ENCODE results near the gene LY9.

- no peak for TF ChIP-seq CTCF (IDR thresholded peaks at IDR 0.05; ENCODE audit: low read depth, low read length, poor library complexity, severe bottlenecking)
- no peak for TF ChIP-seq EZH2phosphoT487 (IDR thresholded peaks at IDR 0.05; ENCODE audit: borderline replicate concordance, low read length)
Measured at GRCh38 chr1:160780398-160780755, 15.6 kb upstream of the LY9 start.
